ENCODE results near the gene ZNF366.
A peak's percentile ranks its signal among the peaks of the same experiment; 100 is the strongest.

ZNF366 gene

GRCh38 chr5:72507231-72507906 is at the start of gene ZNF366:
ZNF366 (minus strand) TSS chr5:72507410; CDS start chr5:72461496, 45,914 bp downstream.
- no peak for DNase-seq (ENCODE audit: extremely low spot score)
- no peak for TF ChIP-seq CTCF (IDR thresholded peaks at IDR 0.05; ENCODE audit: control extremely low read depth, extremely low read depth, low read depth, missing control alignments)
- CTCF ChIA-PET = interaction anchor here (1.3 to 2.3 kb wide), 3 partner anchors 11 to 56 kb away, joined by 3 to 7 read pairs (median 5); no protein-coding TSS in a partner anchor
- POLR2A ChIA-PET = no interaction called here

DNA sequence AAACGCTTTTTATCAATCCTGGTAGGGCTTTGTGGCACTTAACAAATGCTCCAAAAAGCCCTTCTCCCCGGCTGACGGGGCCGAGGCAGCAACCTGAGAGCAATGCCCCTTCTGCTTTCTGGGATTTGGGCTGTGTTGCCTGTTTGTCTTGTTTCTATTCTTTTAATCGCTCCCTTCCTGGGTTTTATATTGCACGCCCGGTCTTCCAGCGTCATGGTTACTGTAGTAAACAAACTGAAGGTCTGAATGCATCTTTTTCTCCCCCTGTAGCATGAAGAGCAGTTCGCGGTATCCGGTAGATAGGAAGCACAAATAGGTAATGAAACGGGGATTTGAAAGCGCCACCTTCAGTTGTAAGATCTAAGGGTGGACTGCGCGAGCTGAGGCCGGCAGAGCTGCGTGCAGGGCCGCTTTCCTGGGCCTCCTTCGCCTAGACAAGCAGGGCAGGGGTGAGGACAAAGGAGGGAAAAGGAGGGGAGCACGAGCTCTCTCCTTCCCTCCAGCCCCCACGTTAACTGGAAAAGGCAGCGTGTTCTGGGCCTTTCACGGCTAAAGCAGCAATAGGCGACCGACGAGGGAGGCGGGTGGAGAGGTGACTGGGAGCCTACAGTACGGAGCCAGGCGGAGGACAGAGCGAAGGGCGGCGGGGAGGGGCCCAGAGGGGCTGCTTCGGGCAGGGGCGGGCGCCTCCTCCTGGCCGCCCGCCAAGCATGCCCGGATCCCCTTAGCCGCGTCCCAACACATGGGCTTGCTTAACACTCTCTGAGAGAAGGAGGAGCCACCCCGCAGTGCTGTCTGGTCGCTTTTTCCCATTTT is 49.3 kb upstream of the ZNF366 start:
- TF ChIP-seq CTCF (IDR thresholded peaks at IDR 0.05; ENCODE audit: control extremely low read depth, extremely low read depth, low read depth, missing control alignments) = peak; percentile 33
- CTCF ChIA-PET = interaction anchor here (1.0 to 2.8 kb wide), 14 partner anchors 9 to 236 kb away, joined by 3 to 16 read pairs (median 4); partner anchors contain the start of genes MRPS27 and PTCD2
- POLR2A ChIA-PET = no interaction called here
- DNase-seq (ENCODE audit: extremely low spot score) = peak; percentile 76

- TF ChIP-seq CTCF (IDR thresholded peaks at IDR 0.05; ENCODE audit: control extremely low read depth, extremely low read depth, low read depth, missing control alignments) = no peak
- ChIA-PET CTCF (interaction anchor here (0.8 to 2.8 kb wide), 14 partner anchors 10 to 236 kb away, joined by 3 to 16 read pairs (median 5); partner anchors contain the start of genes MRPS27 and PTCD2), POLR2A (no interaction called here)
- no peak for DNase-seq (ENCODE audit: extremely low spot score)
Observed at GRCh38 chr5:72555871-72556270, 48.7 kb upstream of the ZNF366 start.

DNA sequence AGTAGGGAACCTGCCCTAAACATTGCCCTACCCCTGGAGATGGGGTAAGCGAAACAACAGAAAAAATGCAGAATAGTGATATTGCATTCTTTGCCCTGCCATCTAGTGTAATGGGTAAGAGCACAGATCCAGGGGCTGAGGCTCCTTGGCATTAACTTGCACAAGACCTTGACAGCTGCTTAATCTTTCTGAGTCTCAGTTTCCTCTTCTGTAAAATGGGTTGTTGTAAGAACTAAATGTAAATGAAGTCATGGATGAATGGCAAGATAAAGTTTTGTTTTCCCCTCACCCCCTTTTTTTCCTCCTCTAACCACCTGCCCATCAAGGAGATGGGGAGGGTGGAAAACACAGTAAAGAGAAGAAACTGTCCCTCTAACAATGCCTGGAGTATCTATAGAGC is 47.7 kb upstream of the ZNF366 start:
- no peak for TF ChIP-seq CTCF (IDR thresholded peaks at IDR 0.05; ENCODE audit: control extremely low read depth, extremely low read depth, low read depth, missing control alignments)
- DNase-seq (ENCODE audit: extremely low spot score) = no peak
- ChIA-PET POLR2A (no interaction called here), CTCF (interaction anchor here (1.0 to 2.4 kb wide), 7 partner anchors 13 to 189 kb away, joined by 4 to 11 read pairs (median 6); no protein-coding TSS in a partner anchor)

DNA sequence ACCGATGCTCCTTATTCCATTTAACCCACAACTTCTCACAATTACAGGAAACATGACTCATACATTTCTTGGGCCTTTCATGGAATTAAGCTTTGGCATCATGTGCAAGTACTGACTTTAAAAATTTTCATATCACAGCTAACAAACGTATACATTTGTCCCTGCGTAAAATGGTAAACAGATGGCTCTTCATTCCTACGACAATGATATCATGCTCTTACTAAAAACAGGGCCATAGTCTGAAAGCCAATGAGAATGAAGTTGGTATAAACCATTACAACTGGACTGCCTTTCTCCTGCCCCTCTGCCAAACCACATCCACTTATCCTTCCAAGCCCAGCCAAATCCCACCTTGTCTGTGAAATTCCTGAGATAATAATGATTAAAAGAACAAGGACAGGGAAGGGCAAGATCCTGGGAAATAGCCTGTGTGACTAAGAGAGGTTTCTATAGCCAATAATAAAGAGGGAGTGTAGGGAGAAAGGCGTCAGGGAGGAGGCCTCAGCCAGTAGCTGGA is 44.9 kb upstream of the ZNF366 start:
- no peak for TF ChIP-seq CTCF (IDR thresholded peaks at IDR 0.05; ENCODE audit: control extremely low read depth, extremely low read depth, low read depth, missing control alignments)
- DNase-seq (ENCODE audit: extremely low spot score) = no peak
- POLR2A ChIA-PET = no interaction called here
- CTCF ChIA-PET = interaction anchor here (1.1 to 3.5 kb wide), 6 partner anchors 13 to 186 kb away, joined by 3 to 10 read pairs (median 6); no protein-coding TSS in a partner anchor

DNA sequence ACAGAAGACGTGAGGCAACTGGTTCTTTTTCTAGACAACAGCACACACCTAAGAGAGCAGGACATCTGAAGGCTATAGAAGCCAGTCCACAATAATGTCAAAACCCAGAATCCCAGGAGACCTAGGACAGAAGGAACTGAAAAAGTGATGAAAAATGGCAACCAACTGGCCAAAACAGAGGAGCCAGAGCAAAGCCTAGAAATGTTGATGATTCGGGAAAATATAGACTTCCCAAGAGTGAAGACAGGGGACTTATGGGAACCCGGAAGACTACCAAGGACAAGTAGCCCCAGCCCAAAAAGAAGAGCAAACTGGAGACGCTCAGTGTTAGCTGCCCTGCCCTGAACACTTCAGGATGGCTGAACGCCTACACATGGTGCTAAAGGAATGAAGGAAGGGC is 43.4 kb upstream of the ZNF366 start:
- CTCF ChIA-PET = interaction anchor here (0.7 to 3.5 kb wide), 6 partner anchors 35 to 194 kb away, joined by 3 to 9 read pairs (median 3); no protein-coding TSS in a partner anchor
- no peak for TF ChIP-seq CTCF (IDR thresholded peaks at IDR 0.05; ENCODE audit: control extremely low read depth, extremely low read depth, low read depth, missing control alignments)
- no peak for DNase-seq (ENCODE audit: extremely low spot score)
- POLR2A ChIA-PET = no interaction called here

Measured in GM10248 (cell line).